HCT116 (cell line): Measurements from ENCODE around the gene SERPINB12. TPM values are rescaled to one million over a fixed set of nuclear protein-coding genes. Genes with fewer than 3 reads are reported as not detected.

Experiments used
- ATAC-seq: fragments of 200-7000 bp; cut with Tn5 transposase; 2 replicates; pipeline ENCODE4 v1.9.1; 2020; ENCODE audit warnings: mild to moderate bottlenecking, moderate library complexity
- BruUV-seq: library from RNA; stranded (reverse); fragments of 400-500 nt; replicated peaks from 2 replicates; lab custom pipeline; 2021; lab: Mats Ljungman, UMichigan
- CTCF ChIA-PET: fragments of 300-600 bp; sonication (Branson Sonifier 250); formaldehyde crosslinking; loops from one replicate; lab custom pipeline; 2021; ENCODE audit warnings: antibody characterized with exemption; lab: Charles Lee
- POLR2A ChIA-PET: fragments of 300-600, 350-600 bp; sonication (Branson Sonifier 250); formaldehyde crosslinking; loops from one replicate; lab custom pipeline; 2021; ENCODE audit warnings: antibody characterized with exemption; lab: Charles Lee
- RAD21 ChIA-PET, 2 experiments: fragments of 300-600 bp; sonication (Branson Sonifier 250); formaldehyde crosslinking; loops; one replicate each; lab custom pipeline; 2023; ENCODE audit warnings: low total read pairs in 2 of 2; ENCODE audit not compliant: uncharacterized antibody in 2 of 2, unreplicated experiment in 2 of 2, low non-redundant PET in 1 of 2; lab: Charles Lee
- DNase-seq: peaks from one replicate; pipeline ENCODE4 v3.0.0-alpha.2; 2010; ENCODE audit warnings: low read depth, low spot score
- H2AFZ ChIP-seq: fragments of 200-600 bp; shearing (Covaris generic), sonication (generic); 2 replicates; pipeline ENCODE4 v1.6.1; 2017; ENCODE audit warnings: low read depth, mixed run types, mixed read lengths, antibody characterized with exemption, low read length; ENCODE audit not compliant: poor library complexity, severe bottlenecking
- H3K27ac ChIP-seq: 2 replicates; pipeline ENCODE4 v1.5.1; 2012; ENCODE audit warnings: low read depth, low read length
- H3K27me3 ChIP-seq: fragments of 200-600 bp; sonication (generic); 2 replicates; pipeline ENCODE4 v1.6.1; 2016; ENCODE audit warnings: mixed run types, low read length, mixed read lengths; ENCODE audit not compliant: insufficient read depth
- H3K36me3 ChIP-seq, 2 experiments: fragments of 200-500 bp in 1 of 2; fragments of 200-600 bp in 1 of 2; sonication (Bioruptor generic) in 1 of 2; sonication (generic) in 1 of 2; 2 replicates each; pipeline versions ENCODE4 v1.5.1 to v1.6.1; 2014 to 2016; ENCODE audit warnings: low read length in 2 of 2, inconsistent platforms in 1 of 2, mixed read lengths in 1 of 2, mixed run types in 1 of 2; ENCODE audit not compliant: insufficient read depth in 2 of 2, control insufficient read depth in 1 of 2
- H3K4me1 ChIP-seq, 2 experiments: fragments of 200-600 bp in 1 of 2; sonication (generic) in 1 of 2; 2 replicates each; pipeline versions ENCODE4 v1.5.1 to v1.6.1; 2012 to 2017; ENCODE audit warnings: low read length in 2 of 2, inconsistent platforms in 1 of 2, mild to moderate bottlenecking in 1 of 2, mixed read lengths in 1 of 2, mixed run types in 1 of 2, moderate library complexity in 1 of 2; ENCODE audit not compliant: insufficient read depth in 2 of 2, control insufficient read depth in 1 of 2
- H3K4me2 ChIP-seq: fragments of 200-600 bp; sonication (generic); 2 replicates; pipeline ENCODE4 v1.6.1; 2017; ENCODE audit warnings: mixed run types, low read length, mixed read lengths
- H3K4me3 ChIP-seq, 2 experiments: fragments of 200-600 bp in 1 of 2; sonication (generic) in 1 of 2; replicated peaks in 1 of 2; 2 replicates each; pipeline ENCODE4 v1.5.1; 2011 to 2016; ENCODE audit warnings: low read length in 2 of 2, control low read depth in 1 of 2, low read depth in 1 of 2, mild to moderate bottlenecking in 1 of 2, mixed read lengths in 1 of 2, mixed run types in 1 of 2
- H3K79me2 ChIP-seq: fragments of 200-600 bp; sonication (generic); 2 replicates; pipeline ENCODE4 v1.6.1; 2017; ENCODE audit warnings: mild to moderate bottlenecking, mixed run types, low read length, moderate library complexity, mixed read lengths; ENCODE audit not compliant: insufficient read depth
- H3K9ac ChIP-seq: fragments of 200-600 bp; sonication (generic); 2 replicates; pipeline ENCODE4 v1.6.1; 2016; ENCODE audit warnings: low read length, mixed read lengths
- H3K9me2 ChIP-seq: fragments of 200-600 bp; sonication (generic), shearing (Covaris generic); 2 replicates; pipeline ENCODE4 v1.6.1; 2017; ENCODE audit warnings: mixed run types, mild to moderate bottlenecking, moderate library complexity; ENCODE audit not compliant: insufficient read depth
- H3K9me3 ChIP-seq, 2 experiments: fragments of 200-500 bp in 1 of 2; fragments of 200-600 bp in 1 of 2; sonication (Bioruptor generic) in 1 of 2; sonication (generic) in 1 of 2; 2 replicates each; pipeline ENCODE4 v1.6.1; 2014 to 2017; ENCODE audit warnings: low read length in 2 of 2, mixed read lengths in 2 of 2, inconsistent platforms in 1 of 2, low read depth in 1 of 2, mild to moderate bottlenecking in 1 of 2, mixed run types in 1 of 2, moderate library complexity in 1 of 2; ENCODE audit not compliant: control insufficient read depth in 1 of 2, insufficient read depth in 1 of 2
- H4K20me1 ChIP-seq: fragments of 200-600 bp; sonication (generic), shearing (Covaris generic); 2 replicates; pipeline ENCODE4 v1.6.1; 2017; ENCODE audit warnings: mixed run types, mild to moderate bottlenecking, moderate library complexity; ENCODE audit not compliant: insufficient read depth
- CEBPB ChIP-seq: IDR thresholded peaks from 2 replicates; pipeline ENCODE4 v1.6.1; 2012; ENCODE audit warnings: low read depth
- EZH2phosphoT487 ChIP-seq: fragments of 200-600 bp; IDR thresholded peaks from 2 replicates; pipeline ENCODE4 v1.6.1; 2018; ENCODE audit warnings: antibody characterized with exemption, borderline replicate concordance
- FOSL1 ChIP-seq: IDR thresholded peaks from 2 replicates; pipeline ENCODE4 v1.6.1; 2012; ENCODE audit warnings: low read depth
- JUND ChIP-seq: IDR thresholded peaks from 2 replicates; pipeline ENCODE4 v1.6.1; 2012
- POLR2A ChIP-seq: IDR thresholded peaks from 2 replicates; pipeline ENCODE4 v1.7.0; 2011; ENCODE audit warnings: borderline replicate concordance; ENCODE audit not compliant: insufficient read depth, insufficient read length; ENCODE audit errors: extremely low read depth
- RAD21 ChIP-seq: IDR thresholded peaks from 2 replicates; pipeline ENCODE4 v1.6.1; 2012; ENCODE audit warnings: low read depth, mild to moderate bottlenecking
- SIN3A ChIP-seq: IDR thresholded peaks from 2 replicates; pipeline ENCODE4 v1.6.1; 2012; ENCODE audit warnings: low read depth
- SP1 ChIP-seq: IDR thresholded peaks from 2 replicates; pipeline ENCODE4 v1.6.1; 2012; ENCODE audit warnings: low read depth
- TCF7L2 ChIP-seq: IDR thresholded peaks from 2 replicates; pipeline ENCODE4 v1.7.0; 2011; ENCODE audit warnings: borderline replicate concordance, inconsistent platforms; ENCODE audit not compliant: insufficient read depth, insufficient read length; ENCODE audit errors: extremely low read depth
- YY1 ChIP-seq: IDR thresholded peaks from 2 replicates; pipeline ENCODE4 v1.6.1; 2011; ENCODE audit warnings: low read length, low read depth, moderate library complexity, mild to moderate bottlenecking; ENCODE audit not compliant: insufficient replicate concordance; ENCODE audit errors: extremely low read depth
- intact Hi-C: fragments of 100-400 bp; cut with micrococcal nuclease; formaldehyde crosslinking; loops from 2 replicates; pipeline ENCODE4 v1.10.0; 2022
- total RNA-seq: library from RNA; stranded (reverse); gene quantifications from one replicate; pipeline ENCODE4 v1.2.1, GENCODE V29; 2021; ENCODE audit not compliant: unreplicated experiment
- TF ChIP-seq, protein P1 (sequence below): IDR thresholded peaks from 2 replicates; pipeline ENCODE4 v1.6.1; 2011; ENCODE audit warnings: mild to moderate bottlenecking, low read length, moderate library complexity; ENCODE audit not compliant: insufficient replicate concordance; ENCODE audit errors: extremely low read depth
- TF ChIP-seq, protein P2 (sequence below): IDR thresholded peaks from 2 replicates; pipeline ENCODE4 v1.6.1; 2012; ENCODE audit warnings: low read depth
- TF ChIP-seq, protein P3 (sequence below), 3 experiments: fragments of 200-600 bp in 1 of 3; sonication (generic) in 1 of 3; IDR thresholded peaks in 2 of 3; conservative IDR thresholded peaks in 1 of 3; 2 replicates each; pipeline ENCODE4 v1.5.1; 2012 to 2017; ENCODE audit warnings: low read depth in 2 of 3, low read length in 2 of 3, antibody characterized with exemption in 1 of 3, borderline replicate concordance in 1 of 3, control low read depth in 1 of 3, mild to moderate bottlenecking in 1 of 3, mixed read lengths in 1 of 3, mixed run types in 1 of 3, moderate library complexity in 1 of 3; ENCODE audit not compliant: insufficient read depth in 1 of 3

Gene SERPINB12
- total RNA-seq, 1 experiment from 2014 or later: not detected

DNA sequence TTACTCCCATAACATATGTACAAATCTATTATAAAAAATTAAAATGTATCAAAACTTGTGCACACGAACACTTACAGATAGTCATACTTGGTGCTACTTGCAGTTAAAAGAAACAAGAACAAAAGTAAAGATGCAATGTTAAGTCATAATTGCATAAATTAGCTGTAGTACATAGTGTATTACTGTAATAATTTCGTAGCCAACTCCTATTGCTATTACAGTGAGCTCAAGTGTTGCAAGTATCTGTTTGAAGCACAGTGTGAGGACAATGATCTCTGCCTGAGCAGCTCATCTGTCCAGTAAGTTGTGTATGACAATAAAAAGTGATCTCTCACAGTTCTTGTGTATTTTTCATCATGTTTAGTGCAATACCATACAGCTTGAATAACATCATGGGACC, 37.4 kb downstream of the SERPINB12 start:
- H3K9me2 ChIP-seq: no peaks in the 10 kb centered on the region
- H4K20me1 ChIP-seq: no peaks in the 10 kb centered on the region
- no peaks in the 10 kb centered on the region for H3K36me3 ChIP-seq
- POLR2A ChIA-PET: no interaction called here
- CTCF ChIA-PET: interaction anchor here (0.6 to 5.0 kb wide), 6 partner anchors 62 to 563 kb away, joined by 3 to 104 read pairs (median 12); no protein-coding TSS in a partner anchor
- H3K4me2 ChIP-seq: no peak overlapping the region
- H3K9ac ChIP-seq: no peak overlapping the region
- H3K27me3 ChIP-seq: no peaks in the 10 kb centered on the region
- RAD21 ChIA-PET: interaction anchor here in 1 of 2 experiments (0.9 kb wide), 1 partner anchor 141 kb away, joined by 3 read pairs; no protein-coding TSS in a partner anchor
- no peak for DNase-seq
- H3K9me3 ChIP-seq: no peaks in the 10 kb centered on the region
- intact Hi-C loops: loop anchor here (2.0 to 10.0 kb wide), 4 partner anchors 237 to 555 kb away; no protein-coding TSS in a partner anchor
- TF ChIP-seq, protein P1, sequence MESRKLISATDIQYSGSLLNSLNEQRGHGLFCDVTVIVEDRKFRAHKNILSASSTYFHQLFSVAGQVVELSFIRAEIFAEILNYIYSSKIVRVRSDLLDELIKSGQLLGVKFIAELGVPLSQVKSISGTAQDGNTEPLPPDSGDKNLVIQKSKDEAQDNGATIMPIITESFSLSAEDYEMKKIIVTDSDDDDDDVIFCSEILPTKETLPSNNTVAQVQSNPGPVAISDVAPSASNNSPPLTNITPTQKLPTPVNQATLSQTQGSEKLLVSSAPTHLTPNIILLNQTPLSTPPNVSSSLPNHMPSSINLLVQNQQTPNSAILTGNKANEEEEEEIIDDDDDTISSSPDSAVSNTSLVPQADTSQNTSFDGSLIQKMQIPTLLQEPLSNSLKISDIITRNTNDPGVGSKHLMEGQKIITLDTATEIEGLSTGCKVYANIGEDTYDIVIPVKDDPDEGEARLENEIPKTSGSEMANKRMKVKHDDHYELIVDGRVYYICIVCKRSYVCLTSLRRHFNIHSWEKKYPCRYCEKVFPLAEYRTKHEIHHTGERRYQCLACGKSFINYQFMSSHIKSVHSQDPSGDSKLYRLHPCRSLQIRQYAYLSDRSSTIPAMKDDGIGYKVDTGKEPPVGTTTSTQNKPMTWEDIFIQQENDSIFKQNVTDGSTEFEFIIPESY: no peak
- TF ChIP-seq SIN3A (no peak), FOSL1 (no peak), CEBPB (no peak), YY1 (no peak), EZH2phosphoT487 (no peak), SP1 (no peak), JUND (no peak), TCF7L2 (no peak), RAD21 (no peak), POLR2A (no peak)
- TF ChIP-seq, protein P2, sequence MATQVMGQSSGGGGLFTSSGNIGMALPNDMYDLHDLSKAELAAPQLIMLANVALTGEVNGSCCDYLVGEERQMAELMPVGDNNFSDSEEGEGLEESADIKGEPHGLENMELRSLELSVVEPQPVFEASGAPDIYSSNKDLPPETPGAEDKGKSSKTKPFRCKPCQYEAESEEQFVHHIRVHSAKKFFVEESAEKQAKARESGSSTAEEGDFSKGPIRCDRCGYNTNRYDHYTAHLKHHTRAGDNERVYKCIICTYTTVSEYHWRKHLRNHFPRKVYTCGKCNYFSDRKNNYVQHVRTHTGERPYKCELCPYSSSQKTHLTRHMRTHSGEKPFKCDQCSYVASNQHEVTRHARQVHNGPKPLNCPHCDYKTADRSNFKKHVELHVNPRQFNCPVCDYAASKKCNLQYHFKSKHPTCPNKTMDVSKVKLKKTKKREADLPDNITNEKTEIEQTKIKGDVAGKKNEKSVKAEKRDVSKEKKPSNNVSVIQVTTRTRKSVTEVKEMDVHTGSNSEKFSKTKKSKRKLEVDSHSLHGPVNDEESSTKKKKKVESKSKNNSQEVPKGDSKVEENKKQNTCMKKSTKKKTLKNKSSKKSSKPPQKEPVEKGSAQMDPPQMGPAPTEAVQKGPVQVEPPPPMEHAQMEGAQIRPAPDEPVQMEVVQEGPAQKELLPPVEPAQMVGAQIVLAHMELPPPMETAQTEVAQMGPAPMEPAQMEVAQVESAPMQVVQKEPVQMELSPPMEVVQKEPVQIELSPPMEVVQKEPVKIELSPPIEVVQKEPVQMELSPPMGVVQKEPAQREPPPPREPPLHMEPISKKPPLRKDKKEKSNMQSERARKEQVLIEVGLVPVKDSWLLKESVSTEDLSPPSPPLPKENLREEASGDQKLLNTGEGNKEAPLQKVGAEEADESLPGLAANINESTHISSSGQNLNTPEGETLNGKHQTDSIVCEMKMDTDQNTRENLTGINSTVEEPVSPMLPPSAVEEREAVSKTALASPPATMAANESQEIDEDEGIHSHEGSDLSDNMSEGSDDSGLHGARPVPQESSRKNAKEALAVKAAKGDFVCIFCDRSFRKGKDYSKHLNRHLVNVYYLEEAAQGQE: no peak
- TF ChIP-seq, protein P3, sequence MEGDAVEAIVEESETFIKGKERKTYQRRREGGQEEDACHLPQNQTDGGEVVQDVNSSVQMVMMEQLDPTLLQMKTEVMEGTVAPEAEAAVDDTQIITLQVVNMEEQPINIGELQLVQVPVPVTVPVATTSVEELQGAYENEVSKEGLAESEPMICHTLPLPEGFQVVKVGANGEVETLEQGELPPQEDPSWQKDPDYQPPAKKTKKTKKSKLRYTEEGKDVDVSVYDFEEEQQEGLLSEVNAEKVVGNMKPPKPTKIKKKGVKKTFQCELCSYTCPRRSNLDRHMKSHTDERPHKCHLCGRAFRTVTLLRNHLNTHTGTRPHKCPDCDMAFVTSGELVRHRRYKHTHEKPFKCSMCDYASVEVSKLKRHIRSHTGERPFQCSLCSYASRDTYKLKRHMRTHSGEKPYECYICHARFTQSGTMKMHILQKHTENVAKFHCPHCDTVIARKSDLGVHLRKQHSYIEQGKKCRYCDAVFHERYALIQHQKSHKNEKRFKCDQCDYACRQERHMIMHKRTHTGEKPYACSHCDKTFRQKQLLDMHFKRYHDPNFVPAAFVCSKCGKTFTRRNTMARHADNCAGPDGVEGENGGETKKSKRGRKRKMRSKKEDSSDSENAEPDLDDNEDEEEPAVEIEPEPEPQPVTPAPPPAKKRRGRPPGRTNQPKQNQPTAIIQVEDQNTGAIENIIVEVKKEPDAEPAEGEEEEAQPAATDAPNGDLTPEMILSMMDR (IDR thresholded peaks at IDR 0.05 in 2 of 3, conservative IDR thresholded peaks at IDR 0.05 in 1 of 3; ENCODE audit: borderline replicate concordance in 1 of 3, insufficient read depth in 1 of 3, low read depth in 2 of 3, low read length in 2 of 3): no peak
- H3K4me1 ChIP-seq: no peaks in the 10 kb centered on the region
- H3K27ac ChIP-seq: no peak overlapping the region
- no peak overlapping the region for H3K4me3 ChIP-seq
- no peaks in the 10 kb centered on the region for H3K79me2 ChIP-seq
- no peak for ATAC-seq
- H2AFZ ChIP-seq: no peak overlapping the region
- BruUV-seq: no TSS peak
